T-helper 9 cell (primary cell): Measurements from ENCODE around the gene SRSF8.

Experiments
- DNase-seq: peaks from one replicate; pipeline ENCODE4 v3.0.0-alpha.2; 2020

The SRSF8 gene

GRCh38 chr11:95070471-95070870, 3.8 kb downstream of the SRSF8 start:
- DNase-seq = no peak

GRCh38 chr11:95072948-95073347, 6.2 kb downstream of the SRSF8 start:
- DNase-seq = no peak

GRCh38 chr11:95074792-95075563, 8.3 kb downstream of the SRSF8 start:
- no peak for DNase-seq

GRCh38 chr11:95076416-95076815, 9.7 kb downstream of the SRSF8 start:
- no peak for DNase-seq

GRCh38 chr11:95076981-95077380, 10.3 kb downstream of the SRSF8 start:
- no peak for DNase-seq

GRCh38 chr11:95078526-95078925, 11.8 kb downstream of the SRSF8 start:
- DNase-seq = no peak

- DNase-seq = no peak
Observed at GRCh38 chr11:95081010-95081409, 14.3 kb downstream of the SRSF8 start.

- no peak for DNase-seq
Observed at GRCh38 chr11:95081412-95081811, 14.7 kb downstream of the SRSF8 start.

- no peak for DNase-seq
Observed at GRCh38 chr11:95082576-95083001, 15.9 kb downstream of the SRSF8 start.

GRCh38 chr11:95084509-95084908, 17.8 kb downstream of the SRSF8 start:
- DNase-seq = no peak

- no peak for DNase-seq
Observed at GRCh38 chr11:95085117-95085816, 18.5 kb downstream of the SRSF8 start.

- no peak for DNase-seq
Observed at GRCh38 chr11:95086151-95086550, 19.4 kb downstream of the SRSF8 start.

GRCh38 chr11:95086836-95087570, 20.3 kb downstream of the SRSF8 start:
- no peak for DNase-seq

GRCh38 chr11:95088946-95089619, 22.4 kb downstream of the SRSF8 start:
- no peak for DNase-seq

GRCh38 chr11:95089620-95090542, 23.2 kb downstream of the SRSF8 start, which contains the start of gene ENDOD1:
ENDOD1 (plus strand) TSS chr11:95089846; CDS start chr11:95089928, 82 bp downstream.
- peak; percentile 75 for DNase-seq

GRCh38 chr11:95091663-95092180, 25.0 kb downstream of the SRSF8 start:
- DNase-seq = no peak

- DNase-seq = no peak
Observed at GRCh38 chr11:95092549-95093324, 26.0 kb downstream of the SRSF8 start.

GRCh38 chr11:95093548-95093947, 26.8 kb downstream of the SRSF8 start:
- no peak for DNase-seq

GRCh38 chr11:95095858-95096587, 29.3 kb downstream of the SRSF8 start:
- DNase-seq = no peak

- DNase-seq = no peak
Observed at GRCh38 chr11:95097209-95097608, 30.5 kb downstream of the SRSF8 start.
